Loucy (cell line): ENCODE data around the gene ZNF121.
"Not testable (repeated sequence)": the region's sequence is repeated elsewhere in the genome, so short reads cannot be mapped to it uniquely, and the experiment has no call there.

ENCODE experiments used
- H2AFZ ChIP-seq: fragments of 200-600 bp; sonication (generic); 2 replicates; pipeline ENCODE4 v1.6.0; 2016; ENCODE audit warnings: antibody characterized with exemption, mild to moderate bottlenecking, low read length, moderate library complexity
- H3F3A ChIP-seq: fragments of 200-600 bp; 2 replicates; pipeline ENCODE4 v1.6.0; 2016; ENCODE audit warnings: antibody characterized with exemption, low read depth, mild to moderate bottlenecking
- H3K27me3 ChIP-seq: fragments of 200-600 bp; sonication (generic); 2 replicates; pipeline ENCODE4 v1.6.1; 2014; ENCODE audit warnings: low read length, mild to moderate bottlenecking; ENCODE audit not compliant: insufficient read depth, poor library complexity, severe bottlenecking
- H3K36me3 ChIP-seq: fragments of 200-600 bp; sonication (generic); 2 replicates; pipeline ENCODE4 v1.6.1; 2016; ENCODE audit warnings: low read length; ENCODE audit not compliant: insufficient read depth
- H3K4me1 ChIP-seq: fragments of 200-600 bp; sonication (generic); 2 replicates; pipeline ENCODE4 v1.5.1; 2014; ENCODE audit warnings: low read length, mild to moderate bottlenecking; ENCODE audit not compliant: insufficient read depth, poor library complexity, severe bottlenecking
- H3K4me2 ChIP-seq: fragments of 200-600 bp; sonication (generic); 2 replicates; pipeline ENCODE4 v1.6.0; 2014; ENCODE audit warnings: antibody characterized with exemption, low read length, low read depth, mild to moderate bottlenecking; ENCODE audit not compliant: poor library complexity, severe bottlenecking
- H3K4me3 ChIP-seq: fragments of 200-600 bp; sonication (generic); 2 replicates; pipeline ENCODE4 v1.5.1; 2014; ENCODE audit warnings: low read length, mild to moderate bottlenecking, mixed read lengths; ENCODE audit not compliant: poor library complexity, severe bottlenecking
- H3K79me2 ChIP-seq: fragments of 200-600 bp; sonication (generic); 2 replicates; pipeline ENCODE4 v1.6.1; 2014; ENCODE audit warnings: low read length; ENCODE audit not compliant: insufficient read depth
- H3K9ac ChIP-seq: fragments of 200-600 bp; sonication (generic); 2 replicates; pipeline ENCODE4 v1.6.0; 2014; ENCODE audit warnings: mild to moderate bottlenecking, low read depth, low read length, moderate library complexity; ENCODE audit not compliant: poor library complexity, severe bottlenecking
- H3K9me2 ChIP-seq: fragments of 200-600 bp; sonication (generic); replicated peaks from 2 replicates; pipeline ENCODE4 v1.6.1; 2016; ENCODE audit warnings: low read depth, low read length, mixed read lengths
- H3K9me3 ChIP-seq: fragments of 200-600 bp; sonication (generic); 2 replicates; pipeline ENCODE4 v1.6.1; 2014; ENCODE audit warnings: mild to moderate bottlenecking, antibody characterized with exemption, low read length, low read depth; ENCODE audit not compliant: insufficient read depth
- H4K20me1 ChIP-seq: fragments of 200-600 bp; sonication (generic); 2 replicates; pipeline ENCODE4 v1.6.0; 2014; ENCODE audit warnings: antibody characterized with exemption, low read length, mild to moderate bottlenecking; ENCODE audit not compliant: insufficient read depth, poor library complexity, severe bottlenecking
- CTCF ChIP-seq: fragments of 200-600 bp; sonication (generic); conservative IDR thresholded peaks from 2 replicates; pipeline ENCODE4 v1.5.1; 2014; ENCODE audit warnings: mild to moderate bottlenecking, antibody characterized with exemption, low read length
- EZH2phosphoT487 ChIP-seq: fragments of 200-600 bp; IDR thresholded peaks from 2 replicates; pipeline ENCODE4 v1.6.1; 2018; ENCODE audit warnings: antibody characterized with exemption, mild to moderate bottlenecking, moderate library complexity, borderline replicate concordance

Gene ZNF121

GRCh38 chr19:9586764-9587163 lies 2.5 kb upstream of the ZNF121 start:
- no peak overlapping the region for H3K9ac ChIP-seq
- H4K20me1 ChIP-seq, result peaks cover 22% of the 10 kb centered on the region
- peaks cover 29% of the 10 kb centered on the region for H3K79me2 ChIP-seq
- TF ChIP-seq EZH2phosphoT487, result no peak
- peak; percentile 76 for TF ChIP-seq CTCF
- no peak overlapping the region for H2AFZ ChIP-seq
- no peak overlapping the region for H3K4me3 ChIP-seq
- no peaks in the 10 kb centered on the region for H3F3A ChIP-seq
- no peaks in the 10 kb centered on the region for H3K9me2 ChIP-seq
- no peaks in the 10 kb centered on the region for H3K36me3 ChIP-seq
- no peaks in the 10 kb centered on the region for H3K9me3 ChIP-seq
- H3K4me2 ChIP-seq, result no peak overlapping the region
- no peaks in the 10 kb centered on the region for H3K27me3 ChIP-seq
- H3K4me1 ChIP-seq, result peaks cover 9% of the 10 kb centered on the region

DNA sequence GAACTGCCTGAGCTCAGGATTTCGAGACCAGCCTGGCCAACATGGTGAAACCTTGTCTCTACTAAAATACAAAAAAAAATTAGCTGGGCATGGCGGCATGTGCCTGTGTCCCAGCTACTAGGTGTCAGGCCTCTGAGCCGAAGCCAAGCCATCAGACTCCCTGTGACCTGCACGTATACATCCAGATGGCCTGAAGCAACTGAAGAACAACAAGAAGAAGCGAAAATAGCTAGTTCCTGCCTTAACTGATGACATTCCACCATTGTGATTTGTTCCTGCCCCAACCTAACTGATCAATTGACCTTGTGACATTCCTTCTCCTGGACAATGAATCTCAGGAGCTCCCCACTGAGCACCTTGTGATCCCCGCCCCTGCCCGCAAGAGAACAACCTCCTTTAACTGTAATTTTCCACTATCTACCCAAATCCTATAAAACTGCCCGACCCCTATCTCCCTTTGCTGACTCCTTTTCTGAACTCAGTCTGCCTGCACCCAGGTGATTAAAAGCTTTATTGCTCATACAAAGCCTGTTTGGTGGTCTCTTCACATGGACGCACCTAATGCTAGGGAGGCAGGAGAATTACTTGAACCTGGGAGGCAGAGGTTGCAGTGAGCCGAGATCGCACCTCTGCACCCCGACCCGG lies 2.1 kb downstream of the ZNF121 start:
- Histone ChIP-seq H3K4me3 (peak overlapping the region; percentile 98), H3K9ac (peak overlapping the region; percentile 95), H3K79me2 (peaks cover 74% of the 10 kb centered on the region), H3K4me1 (peaks cover 35% of the 10 kb centered on the region), H3K4me2 (peak overlapping the region; percentile 82), H4K20me1 (peaks cover 61% of the 10 kb centered on the region)
- H3K36me3 ChIP-seq, H3K9me2 ChIP-seq, H3F3A ChIP-seq, H3K9me3 ChIP-seq, H2AFZ ChIP-seq, H3K27me3 ChIP-seq: not testable (repeated sequence)

DNA sequence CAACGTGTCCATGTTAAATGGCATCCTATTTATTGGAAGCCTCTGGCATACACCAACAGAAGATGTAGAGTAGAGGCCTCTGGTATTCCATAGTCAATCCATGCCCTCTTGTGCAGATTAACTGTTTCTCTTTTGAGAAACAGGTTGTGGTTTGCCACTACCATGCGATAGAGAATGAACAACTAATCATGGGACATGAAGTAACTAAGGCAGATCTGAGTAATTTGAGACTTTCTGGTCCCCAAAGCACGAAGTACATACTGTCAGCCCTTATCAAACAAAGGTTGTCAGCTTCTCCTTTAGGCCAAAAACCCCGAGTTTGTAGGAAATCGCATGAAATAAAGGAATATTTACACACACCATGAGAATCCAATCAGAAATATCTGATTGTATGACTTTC lies 3.6 kb downstream of the ZNF121 start:
- no peak for TF ChIP-seq EZH2phosphoT487
- no peak for TF ChIP-seq CTCF
- H4K20me1 ChIP-seq, result peaks cover 76% of the 10 kb centered on the region
- no peaks in the 10 kb centered on the region for H3K9me2 ChIP-seq
- no peaks in the 10 kb centered on the region for H3K27me3 ChIP-seq
- peaks cover 4% of the 10 kb centered on the region; the same call in 1 of the 2 replicates for H3K36me3 ChIP-seq
- H3F3A ChIP-seq, result no peaks in the 10 kb centered on the region
- H3K4me3 ChIP-seq, result peak overlapping the region; percentile 98
- no peak overlapping the region for H2AFZ ChIP-seq
- peaks cover 89% of the 10 kb centered on the region for H3K79me2 ChIP-seq
- peaks cover 35% of the 10 kb centered on the region for H3K4me1 ChIP-seq
- H3K9ac ChIP-seq, result peak overlapping the region; percentile 38
- no peaks in the 10 kb centered on the region for H3K9me3 ChIP-seq
- peak overlapping the region; percentile 82 for H3K4me2 ChIP-seq

GRCh38 chr19:9570255-9570654 lies 14.0 kb downstream of the ZNF121 start:
- H3K79me2 ChIP-seq, result peaks cover 75% of the 10 kb centered on the region
- H2AFZ ChIP-seq, result no peak overlapping the region
- peaks cover 60% of the 10 kb centered on the region for H3K36me3 ChIP-seq
- TF ChIP-seq CTCF, result no peak
- TF ChIP-seq EZH2phosphoT487, result no peak
- peaks cover 47% of the 10 kb centered on the region for H4K20me1 ChIP-seq
- H3K9ac ChIP-seq, result no peak overlapping the region
- H3K27me3 ChIP-seq, result peaks cover 7% of the 10 kb centered on the region
- no peaks in the 10 kb centered on the region for H3K9me2 ChIP-seq
- no peak overlapping the region for H3K4me3 ChIP-seq
- H3K9me3 ChIP-seq, result peaks cover 22% of the 10 kb centered on the region; the same call in 1 of the 2 replicates
- no peaks in the 10 kb centered on the region for H3K4me1 ChIP-seq
- no peaks in the 10 kb centered on the region for H3F3A ChIP-seq
- no peak overlapping the region for H3K4me2 ChIP-seq
